Left hindlimb (tissue), 1 donor: ENCODE data around the gene MMD.
"Not testable (repeated sequence)": the region's sequence is repeated elsewhere in the genome, so short reads cannot be mapped to it uniquely, and the experiment has no call there.

Source experiments
- DNase-seq: peaks from one replicate; pipeline ENCODE4 v3.0.0-alpha.2; 2018

MMD gene

GRCh38 chr17:55418369-55419268 lies 3.0 kb downstream of the MMD start:
- DNase-seq = no peak

GRCh38 chr17:55417411-55418268 lies 4.0 kb downstream of the MMD start:
- DNase-seq = no peak

GRCh38 chr17:55416470-55417052 lies 5.1 kb downstream of the MMD start:
- DNase-seq = no peak

GRCh38 chr17:55416000-55416399 lies 5.6 kb downstream of the MMD start:
- no peak for DNase-seq

- DNase-seq = no peak
Observed at GRCh38 chr17:55414983-55415382, 6.7 kb downstream of the MMD start.

- DNase-seq = no peak
Observed at GRCh38 chr17:55413825-55414489, 7.7 kb downstream of the MMD start.

- no peak for DNase-seq
Observed at GRCh38 chr17:55411463-55411855, 10.2 kb downstream of the MMD start.

GRCh38 chr17:55410722-55411462 lies 10.7 kb downstream of the MMD start:
- no peak for DNase-seq

- no peak for DNase-seq
Observed at GRCh38 chr17:55409030-55409800, 12.4 kb downstream of the MMD start.

GRCh38 chr17:55407641-55408566 lies 13.7 kb downstream of the MMD start:
- no peak for DNase-seq

- no peak for DNase-seq
Observed at GRCh38 chr17:55405600-55405999, 16.0 kb downstream of the MMD start.

GRCh38 chr17:55404197-55404596 lies 17.4 kb downstream of the MMD start:
- DNase-seq = not testable (repeated sequence)

- DNase-seq = no peak
Observed at GRCh38 chr17:55402374-55402773, 19.3 kb downstream of the MMD start.

GRCh38 chr17:55398689-55399088 lies 22.9 kb downstream of the MMD start:
- no peak for DNase-seq

GRCh38 chr17:55395803-55396505 lies 25.7 kb downstream of the MMD start:
- no peak for DNase-seq

- DNase-seq = no peak
Observed at GRCh38 chr17:55394357-55395021, 27.1 kb downstream of the MMD start.

GRCh38 chr17:55391764-55392467 lies 29.7 kb downstream of the MMD start:
- DNase-seq = no peak

GRCh38 chr17:55391244-55391757 lies 30.3 kb downstream of the MMD start:
- no peak for DNase-seq
